PC-3 (cell line): ENCODE measurements around the gene C1QTNF5. TPM values are rescaled to one million over a fixed set of nuclear protein-coding genes. Genes with fewer than 3 reads are reported as not detected.
A peak's percentile ranks its signal among the peaks of the same experiment; 100 is the strongest.

ENCODE experiments used
- ATAC-seq: fragments of 200-7000 bp; cut with Tn5 transposase; 2 replicates; pipeline ENCODE4 v1.9.1; 2020; ENCODE audit warnings: mild to moderate bottlenecking, moderate library complexity
- BruUV-seq: library from RNA; stranded (reverse); fragments of 400-500 nt; replicated peaks from 2 replicates; lab custom pipeline; 2021; lab: Mats Ljungman, UMichigan
- CTCF ChIA-PET: fragments of 300-600 bp; sonication (Branson Sonifier 250); formaldehyde crosslinking; loops from one replicate; lab custom pipeline; 2022; ENCODE audit warnings: antibody characterized with exemption; lab: Charles Lee
- POLR2A ChIA-PET: fragments of 300-600 bp; sonication (Branson Sonifier 250); formaldehyde crosslinking; loops from one replicate; lab custom pipeline; 2022; ENCODE audit warnings: antibody characterized with exemption; ENCODE audit not compliant: unreplicated experiment; lab: Charles Lee
- DNase-seq: peaks from one replicate; pipeline ENCODE4 v3.0.0-alpha.2; 2015
- H2AFZ ChIP-seq: fragments of 300-600 bp; sonication (generic); 2 replicates; pipeline ENCODE4 v1.6.0; 2016; ENCODE audit warnings: antibody characterized with exemption, low read length
- H3F3A ChIP-seq: fragments of 300-600 bp; sonication (generic); one replicate; pipeline ENCODE4 v1.6.0; 2017; ENCODE audit warnings: antibody characterized with exemption, low read length, control low read depth, mild to moderate bottlenecking; ENCODE audit not compliant: unreplicated experiment
- H3K27ac ChIP-seq: fragments of 300-600 bp; sonication (generic); 2 replicates; pipeline ENCODE4 v1.5.1; 2016; ENCODE audit warnings: mild to moderate bottlenecking, low read length
- H3K27me3 ChIP-seq: fragments of 300-600 bp; sonication (generic); 2 replicates; pipeline ENCODE4 v1.6.1; 2016; ENCODE audit warnings: low read length, mixed read lengths
- H3K36me3 ChIP-seq: fragments of 300-600 bp; sonication (generic); 2 replicates; pipeline ENCODE4 v1.6.1; 2016; ENCODE audit warnings: low read depth, mixed run types, low read length, mixed read lengths
- H3K4me1 ChIP-seq: fragments of 300-600 bp; sonication (generic); 2 replicates; pipeline ENCODE4 v1.5.1; 2016; ENCODE audit warnings: low read length; ENCODE audit not compliant: insufficient read depth
- H3K4me2 ChIP-seq: fragments of 300-600 bp; sonication (generic); 2 replicates; pipeline ENCODE4 v1.6.0; 2016; ENCODE audit warnings: low read length
- H3K4me3 ChIP-seq: fragments of 300-600 bp; sonication (generic); 2 replicates; pipeline ENCODE4 v1.5.1; 2016; ENCODE audit warnings: mild to moderate bottlenecking, low read length, mixed read lengths
- H3K79me2 ChIP-seq: fragments of 300-600 bp; sonication (generic); 2 replicates; pipeline ENCODE4 v1.6.1; 2017; ENCODE audit warnings: low read length, mixed read lengths
- H3K9ac ChIP-seq: fragments of 300-600 bp; sonication (generic); 2 replicates; pipeline ENCODE4 v1.6.0; 2016; ENCODE audit warnings: mild to moderate bottlenecking, low read length
- H3K9me2 ChIP-seq: fragments of 300-600 bp; sonication (generic); replicated peaks from 2 replicates; pipeline ENCODE4 v1.6.1; 2016; ENCODE audit warnings: mixed run types, low read length, mixed read lengths
- H3K9me3 ChIP-seq: fragments of 300-600 bp; sonication (generic); 2 replicates; pipeline ENCODE4 v1.6.1; 2016; ENCODE audit warnings: low read length, mixed read lengths
- H4K20me1 ChIP-seq: fragments of 300-600 bp; sonication (generic); 2 replicates; pipeline ENCODE4 v1.6.1; 2016; ENCODE audit warnings: low read length, mixed read lengths
- CTCF ChIP-seq: fragments of 300-600 bp; sonication (generic); conservative IDR thresholded peaks from 2 replicates; pipeline ENCODE4 v1.5.1; 2017; ENCODE audit warnings: antibody characterized with exemption, low read depth, mild to moderate bottlenecking, low read length
- EZH2 ChIP-seq: fragments of 300-600 bp; sonication (generic); IDR thresholded peaks from one replicate; pipeline ENCODE4 v1.6.1; 2017; ENCODE audit warnings: antibody characterized with exemption, mild to moderate bottlenecking, low read length; ENCODE audit not compliant: unreplicated experiment
- EZH2phosphoT487 ChIP-seq: fragments of 300-600 bp; sonication (generic); IDR thresholded peaks from 2 replicates; pipeline ENCODE4 v1.6.1; 2018; ENCODE audit warnings: mild to moderate bottlenecking, antibody characterized with exemption, low read length, borderline replicate concordance
- intact Hi-C: fragments of 100-400 bp; cut with micrococcal nuclease; formaldehyde crosslinking; loops from 2 replicates; pipeline ENCODE4 v1.9.0; 2023
- total RNA-seq: library from RNA; depleted of rRNA; stranded (reverse); fragments of >200 nt; gene quantifications from 2 replicates; pipeline ENCODE4 v1.2.3, GENCODE V29; 2014

The C1QTNF5 gene
- total RNA-seq, 1 experiment from 2014 or later: 2.0 TPM

GRCh38 chr11:119339589-119340334, 921 bp downstream of the C1QTNF5 start:
- intact Hi-C loops: no loop called here
- H3K79me2 ChIP-seq: peaks cover 27% of the 10 kb centered on the region
- no peaks in the 10 kb centered on the region for H3K27me3 ChIP-seq
- H4K20me1 ChIP-seq: 0 out of 2 replicates have a peak, but pooled peaks cover 5% of the 10 kb centered on the region
- H3K4me3 ChIP-seq: peak overlapping the region; percentile 64
- H3K4me1 ChIP-seq: peaks cover 37% of the 10 kb centered on the region
- peak overlapping the region; percentile 63 for H2AFZ ChIP-seq
- ATAC-seq: peak; percentile 29; the same call in 1 of the 2 replicates
- ChIA-PET CTCF (interaction anchor here (0.6 to 1.2 kb wide), 7 partner anchors 17 to 184 kb away, joined by 3 to 10 read pairs (median 4); partner anchors contain the start of gene USP2), POLR2A (interaction anchor here (0.6 kb wide), 1 partner anchor 39 kb away, joined by 6 read pairs; no protein-coding TSS in a partner anchor)
- H3F3A ChIP-seq: no peaks in the 10 kb centered on the region
- no peak overlapping the region for H3K27ac ChIP-seq
- H3K9ac ChIP-seq: no peak overlapping the region
- peak; percentile 47 for DNase-seq
- no peaks in the 10 kb centered on the region for H3K36me3 ChIP-seq
- no peaks in the 10 kb centered on the region for H3K9me2 ChIP-seq
- no TSS peak for BruUV-seq
- H3K9me3 ChIP-seq: no peaks in the 10 kb centered on the region
- TF ChIP-seq EZH2phosphoT487: no peak
- peak; percentile 89 for TF ChIP-seq CTCF
- H3K4me2 ChIP-seq: peak overlapping the region; percentile 83

GRCh38 chr11:119338965-119339588, 1.6 kb downstream of the C1QTNF5 start:
- ATAC-seq (no peak), DNase-seq (no peak)
- Histone ChIP-seq H2AFZ (no peak overlapping the region), H3K36me3 (no peaks in the 10 kb centered on the region), H3K4me2 (no peak overlapping the region), H3F3A (no peaks in the 10 kb centered on the region), H3K79me2 (peaks cover 30% of the 10 kb centered on the region), H4K20me1 (0 out of 2 replicates have a peak, but pooled peaks cover 5% of the 10 kb centered on the region), H3K27ac (no peak overlapping the region), H3K9me3 (no peaks in the 10 kb centered on the region), H3K9ac (no peak overlapping the region), H3K4me3 (0 out of 2 replicates have a peak overlapping the region, but pooled peaks have one; percentile 1), H3K9me2 (no peaks in the 10 kb centered on the region), H3K27me3 (no peaks in the 10 kb centered on the region), H3K4me1 (peaks cover 37% of the 10 kb centered on the region)
- BruUV-seq: no TSS peak
- TF ChIP-seq CTCF: no peak
- TF ChIP-seq EZH2phosphoT487: no peak
- no peak for TF ChIP-seq EZH2
- ChIA-PET POLR2A (no interaction called here), CTCF (interaction anchor here (0.6 to 1.6 kb wide), 14 partner anchors 9 to 1092 kb away, joined by 3 to 29 read pairs (median 5); partner anchors contain the start of genes DPAGT1 and USP2)
- intact Hi-C loops: loop anchor here (1.0 kb wide), 1 partner anchor 35 kb away; no protein-coding TSS in a partner anchor
